HG03060 (cell line): ENCODE data around the gene OR51M1.
"Not testable (repeated sequence)": the region's sequence is repeated elsewhere in the genome, so short reads cannot be mapped to it uniquely, and the experiment has no call there.

ENCODE experiments used
- ATAC-seq: cut with Tn5 transposase; IDR thresholded peaks from one replicate; pipeline ENCODE4 v1.9.1; 2021; ENCODE audit warnings: low read depth, moderate number of reproducible peaks; ENCODE audit not compliant: unreplicated experiment

OR51M1 gene

GRCh38 chr11:5383576-5383975 is at the start of gene OR51M1:
Gene OR51M1 (plus strand): TSS chr11:5383812. CDS start chr11:5389399, 5,587 bp downstream.
- ATAC-seq, result no peak

- no peak for ATAC-seq
Measured at GRCh38 chr11:5335170-5335569, 48.4 kb upstream of the OR51M1 start.

GRCh38 chr11:5336331-5336730 is 47.3 kb upstream of the OR51M1 start:
- ATAC-seq, result no peak

GRCh38 chr11:5337253-5337652 is 46.4 kb upstream of the OR51M1 start:
- not testable (repeated sequence) for ATAC-seq

GRCh38 chr11:5339771-5340322 is 43.8 kb upstream of the OR51M1 start:
- ATAC-seq, result peak; percentile 59

- ATAC-seq, result no peak
Measured at GRCh38 chr11:5343474-5344335, 39.9 kb upstream of the OR51M1 start, which contains the start of gene OR51B5. Gene OR51B5 (minus strand): TSS chr11:5343524. CDS start chr11:5343524, 0 bp downstream.

GRCh38 chr11:5345831-5346230 is 37.8 kb upstream of the OR51M1 start:
- ATAC-seq, result no peak

- ATAC-seq, result no peak
Measured at GRCh38 chr11:5348551-5349194, 34.9 kb upstream of the OR51M1 start.

- ATAC-seq, result no peak
Measured at GRCh38 chr11:5349550-5349949, 34.1 kb upstream of the OR51M1 start.

GRCh38 chr11:5351208-5351607 is 32.4 kb upstream of the OR51M1 start, which contains the start of gene OR51B6:
Gene OR51B6 (plus strand): TSS chr11:5351508. CDS start chr11:5351508, 0 bp downstream.
- no peak for ATAC-seq

GRCh38 chr11:5356031-5356430 is 27.6 kb upstream of the OR51M1 start:
- not testable (repeated sequence) for ATAC-seq

GRCh38 chr11:5362017-5362625 is 21.5 kb upstream of the OR51M1 start:
- no peak for ATAC-seq

- ATAC-seq, result no peak
Measured at GRCh38 chr11:5363679-5364078, 19.9 kb upstream of the OR51M1 start.

GRCh38 chr11:5364214-5364613 is 19.4 kb upstream of the OR51M1 start:
- ATAC-seq, result no peak

- not testable (repeated sequence) for ATAC-seq
Measured at GRCh38 chr11:5366365-5366764, 17.2 kb upstream of the OR51M1 start.

- ATAC-seq, result no peak
Measured at GRCh38 chr11:5366856-5367255, 16.8 kb upstream of the OR51M1 start.

- no peak for ATAC-seq
Measured at GRCh38 chr11:5367448-5368074, 16.1 kb upstream of the OR51M1 start.

GRCh38 chr11:5368502-5369043 is 15.0 kb upstream of the OR51M1 start:
- no peak for ATAC-seq

GRCh38 chr11:5369789-5370188 is 13.8 kb upstream of the OR51M1 start:
- ATAC-seq, result peak; percentile 50

GRCh38 chr11:5380740-5381342 is 2.8 kb upstream of the OR51M1 start:
- ATAC-seq, result no peak
